HG03354 (cell line): ENCODE data around the gene BAIAP3.

Experiments
- ATAC-seq: cut with Tn5 transposase; IDR thresholded peaks from one replicate; pipeline ENCODE4 v1.9.1; 2021; ENCODE audit warnings: mild to moderate bottlenecking; ENCODE audit not compliant: unreplicated experiment, poor library complexity, severe bottlenecking

Gene BAIAP3

DNA sequence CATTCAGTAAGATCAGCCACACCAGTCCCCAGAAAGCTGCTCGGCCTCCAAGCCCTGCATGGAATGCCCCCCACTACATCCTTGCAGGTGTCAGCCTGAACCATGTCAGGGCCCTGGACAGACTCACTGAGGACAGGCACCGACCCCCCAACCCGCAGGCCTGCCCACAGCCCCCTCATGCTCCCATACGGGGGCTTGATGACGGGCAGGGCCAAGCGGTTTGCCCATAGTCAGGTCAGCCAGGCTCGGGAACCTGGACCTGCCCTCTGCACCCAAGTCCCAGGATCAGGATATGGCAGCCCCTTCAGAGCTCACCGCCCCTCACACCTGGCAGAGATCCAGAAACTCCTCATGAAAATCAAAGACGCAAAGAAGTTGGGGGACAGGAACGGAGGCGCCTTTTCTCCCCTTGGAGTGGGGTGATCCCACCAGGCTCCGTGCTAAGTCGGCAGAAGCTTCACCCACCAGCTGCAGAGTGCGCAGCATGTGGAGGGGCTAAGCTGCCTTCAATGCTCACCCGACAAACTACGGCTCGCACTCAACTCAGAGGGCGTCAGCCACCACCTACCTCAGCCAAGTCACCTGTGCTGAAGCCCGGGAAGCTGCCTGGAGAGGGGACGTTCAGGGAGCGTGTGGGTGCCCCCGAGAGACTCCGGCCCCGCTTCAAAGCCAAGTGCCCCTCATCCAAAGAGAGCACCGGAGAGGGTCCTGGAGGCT, 44.8 kb downstream of the BAIAP3 start:
- no peak for ATAC-seq

- peak; percentile 53 for ATAC-seq
These were observed 45.4 kb downstream of the BAIAP3 start for GRCh38 chr16:1378804-1379303.

DNA sequence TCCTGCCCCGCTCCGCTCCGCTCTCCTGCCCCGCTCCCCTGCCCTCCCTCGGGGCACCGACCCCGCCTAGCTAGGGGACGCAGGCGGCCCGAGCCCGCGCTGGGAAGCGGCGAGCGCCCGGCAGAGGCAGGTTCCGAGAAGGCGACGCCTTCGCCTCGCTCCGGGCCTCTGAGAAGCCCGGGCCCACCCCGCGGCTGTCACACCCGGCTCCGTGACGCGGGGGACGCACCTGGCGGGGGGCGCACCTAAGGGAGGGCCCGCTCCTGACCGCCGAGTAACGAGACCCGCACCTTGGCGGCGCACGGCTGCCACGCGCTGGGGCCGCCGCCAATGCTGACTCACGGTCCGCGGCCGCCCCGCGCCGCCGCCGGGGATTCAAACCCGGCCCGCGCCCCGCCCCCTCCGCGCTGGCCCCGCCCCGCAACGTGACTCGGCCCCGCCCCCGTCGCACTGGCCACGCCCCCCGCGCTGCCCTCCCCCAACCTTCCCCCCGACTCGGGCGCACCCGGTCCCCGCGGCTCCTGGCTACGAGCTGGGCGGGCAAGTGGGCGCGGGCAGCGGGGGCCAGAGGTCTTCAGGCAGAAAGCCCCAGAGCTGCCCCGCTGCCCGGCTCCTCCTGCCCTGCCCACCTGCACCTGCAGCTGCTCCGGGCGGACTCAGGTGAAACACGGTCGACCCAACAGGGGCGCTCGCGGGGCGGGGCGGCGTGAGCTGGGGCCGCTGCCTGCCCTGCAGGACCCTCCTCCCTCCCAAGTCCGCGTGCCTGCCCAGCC, 46.0 kb downstream of the BAIAP3 start:
- ATAC-seq: peak; percentile 50

GRCh38 chr16:1380195-1380594, 46.8 kb downstream of the BAIAP3 start:
- ATAC-seq: no peak

- no peak for ATAC-seq
These were observed 48.4 kb downstream of the BAIAP3 start for GRCh38 chr16:1381612-1382406.

DNA sequence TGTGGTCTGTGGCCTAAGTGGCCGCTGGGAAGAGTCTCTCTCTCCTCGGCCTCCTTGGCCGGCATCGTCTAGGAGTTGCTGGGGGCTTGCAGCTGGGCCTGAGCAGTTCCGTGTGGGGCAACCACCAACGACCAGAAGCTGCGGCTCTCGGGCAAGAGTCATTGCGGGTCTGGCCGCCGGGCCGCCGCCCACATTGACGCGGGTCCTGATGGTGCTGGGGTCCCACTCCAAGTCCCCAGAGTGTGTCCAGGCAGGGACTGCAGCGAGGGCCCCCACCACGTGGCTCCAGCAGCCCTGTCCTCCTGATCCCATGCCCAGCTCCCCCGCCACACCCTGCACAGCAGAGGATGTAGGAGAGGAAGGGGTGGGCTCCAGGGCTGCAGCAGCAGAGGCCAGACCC, 50.1 kb downstream of the BAIAP3 start:
- no peak for ATAC-seq

GRCh38 chr16:1385232-1385631, 51.8 kb downstream of the BAIAP3 start:
- no peak for ATAC-seq

DNA sequence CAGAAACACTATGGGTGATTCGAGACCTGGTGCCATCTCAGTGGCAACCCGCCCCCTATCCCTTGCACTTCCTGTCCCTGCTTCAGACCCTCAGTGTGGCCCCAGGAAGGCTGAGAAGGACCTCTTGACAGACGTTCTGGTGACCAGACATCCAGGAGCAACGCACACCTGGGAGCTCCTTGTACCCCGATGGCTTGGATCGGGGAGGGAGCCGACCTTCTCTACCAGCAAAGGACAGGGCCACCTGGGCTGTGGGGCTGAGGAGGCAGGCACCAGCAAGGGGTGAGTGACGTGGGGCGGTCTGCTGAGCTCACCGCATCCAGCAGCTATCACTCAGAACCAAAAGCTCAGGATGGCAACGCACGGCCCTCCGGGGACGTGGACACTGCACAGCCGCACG, 53.9 kb downstream of the BAIAP3 start:
- no peak for ATAC-seq

DNA sequence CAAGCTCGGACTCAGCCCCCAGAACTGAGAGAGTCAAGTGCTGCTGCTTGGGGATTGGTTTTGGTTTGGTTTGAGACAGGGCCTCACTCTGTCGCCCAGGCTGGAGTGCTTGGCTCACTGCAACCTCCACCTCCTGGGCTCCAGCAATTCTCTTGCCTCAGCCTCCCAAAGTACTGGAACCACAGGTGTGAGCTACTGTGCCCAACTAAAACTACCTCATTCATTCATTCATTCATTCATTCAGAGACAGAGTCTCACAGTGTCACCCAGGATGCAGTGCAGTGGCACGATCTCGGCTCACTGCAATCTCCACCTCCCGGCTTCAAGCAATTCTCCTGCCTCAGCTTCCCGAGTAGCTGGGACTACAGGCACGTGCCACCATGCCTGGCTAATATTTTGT, 56.3 kb downstream of the BAIAP3 start:
- no peak for ATAC-seq

DNA sequence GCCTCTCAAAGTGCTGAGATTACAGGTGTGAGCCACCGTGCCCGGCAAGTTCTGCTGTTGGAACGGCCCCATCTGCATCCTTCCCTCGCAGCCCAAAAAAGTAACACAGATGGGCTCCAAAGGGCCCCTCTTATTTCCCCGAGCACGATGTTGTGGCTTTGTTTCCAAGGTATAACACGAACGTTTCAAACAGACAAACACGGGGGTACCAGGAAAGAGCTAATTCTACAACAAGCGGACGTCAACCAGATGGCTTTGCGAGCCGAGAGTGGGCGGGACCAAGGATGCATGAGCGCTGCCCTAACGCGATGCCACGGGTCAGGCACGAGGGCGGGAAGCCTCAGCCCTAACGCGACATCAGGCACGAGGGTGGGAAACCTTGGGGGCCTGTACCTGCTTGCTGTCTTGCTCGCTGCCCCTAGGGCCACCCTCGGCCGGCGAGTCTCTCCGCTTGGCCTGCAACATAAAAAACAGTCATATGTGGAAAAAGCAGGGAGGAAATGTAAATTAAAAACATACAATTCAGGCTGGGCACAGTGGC, 56.9 kb downstream of the BAIAP3 start:
- ATAC-seq: no peak

DNA sequence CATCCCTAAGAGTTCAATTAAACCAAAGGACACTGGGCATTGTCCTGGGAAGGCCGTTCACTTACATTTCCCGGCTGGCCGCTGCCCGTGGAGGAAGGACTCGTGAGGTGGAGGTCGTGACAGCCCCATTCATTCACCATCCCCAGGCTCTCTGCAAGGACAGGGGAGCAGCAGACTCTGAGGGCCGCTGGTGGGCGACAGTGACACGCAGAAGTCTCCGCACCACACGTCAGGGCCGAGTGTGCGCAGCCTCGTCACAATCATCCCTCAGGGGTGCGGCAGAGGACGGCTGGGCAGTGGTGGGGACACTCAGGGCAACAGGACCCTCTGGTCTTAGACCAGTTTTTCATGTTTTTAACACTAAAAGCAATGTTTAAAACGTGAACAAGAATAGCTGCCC, 59.4 kb downstream of the BAIAP3 start:
- ATAC-seq: no peak

- ATAC-seq: no peak
These were observed 60.2 kb downstream of the BAIAP3 start for GRCh38 chr16:1393613-1394176.

DNA sequence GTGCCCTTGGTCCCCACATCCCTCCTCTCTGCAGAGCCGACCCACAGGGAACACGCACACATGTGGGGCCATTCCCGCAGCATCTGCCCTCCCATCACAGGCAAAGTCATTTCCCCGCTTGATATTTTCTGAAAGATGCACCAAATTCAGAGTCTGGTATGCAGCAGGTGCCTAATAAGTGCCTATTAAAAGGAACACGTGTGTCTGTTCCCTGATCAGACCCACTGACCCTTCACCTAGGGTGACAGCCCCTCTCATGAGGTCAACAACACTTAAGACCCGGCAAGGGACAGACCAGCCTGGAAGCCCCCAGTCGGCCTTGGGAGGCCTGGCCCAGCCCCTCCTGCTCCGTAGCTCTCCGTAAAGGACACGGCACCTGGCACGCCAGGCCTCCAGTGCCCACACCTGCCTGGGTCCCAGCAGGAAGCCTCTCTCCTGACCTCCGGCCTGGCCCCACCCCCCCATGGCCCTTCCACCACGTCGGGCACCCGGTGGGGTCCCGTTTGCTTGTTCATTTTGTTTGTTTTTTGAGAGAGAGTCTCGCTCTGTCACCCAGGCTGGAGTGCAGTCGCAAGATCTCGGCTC, 61.0 kb downstream of the BAIAP3 start:
- no peak for ATAC-seq

- ATAC-seq: no peak
These were observed 62.1 kb downstream of the BAIAP3 start for GRCh38 chr16:1395444-1396031.

DNA sequence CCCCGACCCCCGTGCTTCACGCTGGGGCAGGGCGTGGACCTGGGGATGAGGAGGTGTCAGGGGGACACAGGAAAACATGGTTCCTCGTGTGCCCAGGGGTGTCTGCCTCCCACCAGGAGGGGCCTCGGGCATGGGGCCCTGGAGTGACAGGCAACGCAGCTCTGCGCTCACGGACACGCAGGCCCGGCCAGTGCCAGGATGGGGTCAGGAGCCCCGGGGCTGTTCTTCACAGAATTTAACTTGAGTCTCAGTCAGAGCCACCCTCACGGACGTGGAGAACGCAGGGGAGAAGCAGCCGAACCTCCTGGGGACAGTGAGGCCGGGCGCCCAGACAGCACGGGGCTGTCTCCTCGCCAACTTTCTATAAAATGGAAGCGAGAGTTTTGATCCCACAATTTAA, 64.3 kb downstream of the BAIAP3 start:
- ATAC-seq: no peak

GRCh38 chr16:1398351-1398750, 64.9 kb downstream of the BAIAP3 start:
- no peak for ATAC-seq
